ENCODE data around the gene CTTNBP2NL.
"Not testable (repeated sequence)": the region's sequence is repeated elsewhere in the genome, so short reads cannot be mapped to it uniquely, and the experiment has no call there.

The CTTNBP2NL gene

DNA sequence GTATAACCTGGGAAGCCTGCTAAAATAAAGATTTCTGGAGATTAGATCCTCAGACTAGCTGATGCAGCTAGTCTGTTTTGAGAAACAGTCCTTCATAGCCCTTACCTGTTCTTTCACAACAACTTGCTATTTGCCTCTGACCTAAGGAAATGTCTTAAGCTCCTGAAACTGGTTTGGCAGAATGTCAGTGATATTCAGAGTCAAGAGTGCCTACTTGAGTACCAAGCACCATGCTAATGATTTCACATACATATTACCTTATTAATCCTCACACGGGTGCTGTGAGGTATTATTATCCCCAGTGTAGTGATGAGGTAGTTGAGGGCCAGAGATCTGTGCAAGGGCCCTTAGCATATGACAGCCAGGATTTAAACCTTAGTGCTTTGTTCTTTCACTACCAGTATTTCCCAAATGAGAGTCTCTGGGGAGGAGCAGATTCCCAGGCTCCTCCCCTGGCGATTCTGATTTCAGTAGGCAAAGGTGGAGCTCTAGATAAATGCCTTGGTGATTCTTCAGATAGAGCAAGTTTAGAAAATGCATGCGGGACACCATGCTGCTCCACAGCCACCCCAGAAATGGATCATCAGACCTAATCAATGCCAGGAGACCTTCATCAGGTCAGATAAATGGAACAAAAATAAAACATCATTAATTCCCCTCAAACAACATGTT is 65.3 kb downstream of the CTTNBP2NL start:
- no peak for DNase-seq (ENCODE audit: low spot score)

DNA sequence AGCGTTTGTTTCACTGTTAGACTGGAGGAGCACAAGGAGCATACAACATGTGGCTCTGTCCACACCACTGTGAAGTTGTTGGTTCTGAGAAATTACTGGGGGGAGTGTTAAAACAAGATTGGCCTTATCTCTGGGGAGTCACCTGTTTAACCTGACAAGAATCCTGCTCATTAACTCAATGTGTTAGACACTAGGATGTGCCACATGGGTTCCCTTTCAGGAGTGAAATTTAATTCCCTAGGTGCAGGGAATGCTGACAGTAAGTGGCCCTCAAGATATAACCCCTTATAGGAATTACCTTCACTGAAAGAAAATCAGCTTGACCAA is 66.9 kb downstream of the CTTNBP2NL start:
- no peak for DNase-seq (ENCODE audit: low spot score)

DNA sequence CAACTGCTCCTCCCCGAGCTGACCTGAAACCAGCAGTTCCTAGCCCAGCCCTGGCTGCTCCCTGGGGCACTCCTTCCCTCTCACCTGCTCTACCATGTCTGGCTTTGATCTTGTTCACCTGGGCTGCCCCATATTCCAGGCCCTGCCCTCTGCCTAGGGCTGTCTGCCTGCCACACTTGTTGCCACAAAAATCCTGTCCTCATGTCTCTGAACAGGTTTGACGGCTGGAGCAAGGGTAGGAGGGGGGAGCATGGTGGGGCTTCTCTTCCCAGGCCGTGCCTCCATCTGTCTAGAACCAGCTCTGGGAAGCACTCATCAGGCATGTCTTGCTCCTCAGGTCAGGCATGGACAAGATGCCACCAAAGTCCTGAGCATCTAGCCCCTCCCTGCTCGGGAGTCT is 68.5 kb downstream of the CTTNBP2NL start:
- no peak for DNase-seq (ENCODE audit: low spot score)

DNA sequence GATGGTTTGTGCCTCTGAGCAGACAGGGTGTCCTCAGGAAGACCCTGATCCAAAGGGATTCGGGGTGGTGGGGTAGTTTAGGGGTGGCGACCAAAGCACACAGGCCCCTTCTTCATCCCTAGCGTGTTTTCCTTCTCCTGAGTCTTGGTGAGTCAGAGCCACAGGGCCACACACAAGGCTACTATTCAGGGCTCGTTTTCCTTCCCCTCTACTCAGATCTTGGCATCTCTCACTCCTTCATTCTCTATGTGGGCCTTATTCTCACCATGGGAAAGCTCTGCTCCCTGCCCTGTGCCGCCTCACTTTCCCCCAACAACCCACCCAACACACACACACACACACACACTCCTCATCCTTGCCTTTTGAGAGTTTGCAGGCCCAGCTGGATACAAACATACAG is 69.1 kb downstream of the CTTNBP2NL start:
- DNase-seq (ENCODE audit: low spot score) = peak; percentile 16

DNA sequence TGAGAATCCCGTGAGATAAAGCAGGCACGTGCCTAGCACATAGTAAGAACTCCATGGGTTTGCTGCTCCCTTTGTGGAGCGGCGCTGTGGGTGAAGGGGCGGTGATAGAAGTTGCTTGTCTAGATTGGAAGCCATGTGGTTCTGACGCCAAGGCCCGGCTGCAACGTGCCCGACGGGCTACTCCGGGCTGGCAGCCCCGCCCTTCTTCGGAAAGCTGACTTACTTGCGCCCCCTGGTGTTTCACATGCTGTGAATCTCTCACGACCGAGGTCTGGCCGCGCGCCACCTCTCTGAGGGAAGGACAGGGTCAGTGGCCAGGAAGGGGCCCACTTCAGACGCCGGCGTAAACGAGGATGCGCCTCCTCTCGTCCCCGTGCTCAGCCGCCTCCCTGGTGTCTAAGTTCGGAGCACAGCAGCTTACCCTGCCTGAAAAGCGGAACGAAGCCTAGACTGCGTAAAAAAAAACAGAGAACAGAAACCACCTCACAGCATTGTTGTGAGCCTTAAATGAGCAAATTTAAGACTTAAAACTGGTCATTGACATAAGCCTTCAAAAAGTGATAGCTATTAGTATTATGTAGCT is 70.2 kb downstream of the CTTNBP2NL start:
- peak; percentile 94 for DNase-seq (ENCODE audit: low spot score)

DNA sequence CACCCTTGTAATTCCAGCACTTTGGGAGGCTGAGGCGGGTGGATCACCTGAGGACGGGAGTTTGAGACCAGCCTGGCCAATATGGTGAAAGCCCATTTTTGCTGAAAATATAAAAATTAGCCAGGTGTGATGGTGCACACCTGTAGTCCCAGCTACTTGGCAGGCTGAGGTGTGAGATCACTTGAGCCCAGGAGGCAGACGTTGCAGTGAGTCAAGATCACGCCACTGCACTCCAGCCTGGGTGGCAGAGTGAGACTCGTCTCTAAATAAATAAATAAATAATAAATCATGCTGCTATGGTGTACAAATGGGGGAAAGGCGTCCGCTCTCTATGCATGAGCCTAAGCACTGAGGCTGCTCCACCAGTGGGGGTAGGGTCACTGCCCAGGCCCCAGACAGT is 74.3 kb downstream of the CTTNBP2NL start:
- not testable (repeated sequence) for DNase-seq (ENCODE audit: low spot score)

DNA sequence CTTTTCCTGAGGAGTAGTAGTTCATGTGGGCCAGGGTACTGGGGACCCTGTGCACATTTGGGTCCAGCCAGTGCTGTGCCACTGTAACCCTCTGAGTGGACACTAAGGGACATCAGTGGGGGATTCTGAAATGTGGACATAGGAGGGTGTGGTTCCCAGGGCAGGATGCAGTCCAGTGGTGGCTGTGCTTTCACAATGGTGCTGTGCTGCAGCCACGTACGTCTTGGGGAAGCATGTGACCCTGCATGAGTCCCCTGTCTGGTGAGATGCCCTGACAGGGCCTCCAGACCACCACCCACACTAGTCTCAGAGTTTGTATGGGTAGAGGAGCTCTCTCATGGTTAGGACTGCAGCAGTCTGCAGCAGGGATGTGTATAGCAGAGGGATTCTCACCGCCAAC is 75.0 kb downstream of the CTTNBP2NL start:
- no peak for DNase-seq (ENCODE audit: low spot score)

DNA sequence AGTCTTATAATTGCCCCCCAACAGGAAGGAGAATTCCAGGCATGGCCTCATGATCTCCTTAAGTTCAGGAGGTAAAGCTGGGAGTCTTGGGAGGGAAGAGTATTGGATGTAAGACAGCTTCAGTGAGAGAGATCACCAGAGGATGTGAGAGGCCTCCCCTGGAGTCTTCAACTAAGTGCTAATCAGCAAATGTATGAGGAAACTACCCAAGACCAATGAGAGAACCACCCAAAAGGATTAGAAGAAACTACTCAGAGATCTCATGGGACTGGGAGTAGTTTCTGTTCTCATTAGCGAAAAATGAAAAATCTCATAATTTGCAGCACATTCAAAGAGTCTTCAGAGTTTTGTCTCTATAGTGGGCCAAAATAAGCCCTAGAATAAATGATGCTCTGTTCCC is 76.1 kb downstream of the CTTNBP2NL start:
- no peak for DNase-seq (ENCODE audit: low spot score)

DNA sequence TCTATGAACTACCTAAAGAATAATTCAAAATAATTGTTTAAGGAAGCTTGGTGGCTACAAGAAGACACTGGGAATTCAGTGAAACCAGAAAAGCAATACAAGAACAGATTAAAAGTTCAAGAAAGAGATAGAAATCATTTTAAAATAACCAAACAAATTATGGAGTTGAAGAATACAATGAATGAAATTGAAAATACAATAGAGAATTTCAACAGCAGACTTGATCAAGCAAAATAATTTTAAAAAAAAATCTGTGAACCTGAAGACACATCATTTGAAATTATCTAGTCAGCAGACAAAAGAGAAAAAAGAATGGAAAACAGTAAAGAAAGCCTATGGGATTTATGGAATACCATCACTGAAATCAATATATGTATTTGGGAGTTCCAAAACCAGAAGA is 81.5 kb downstream of the CTTNBP2NL start:
- no peak for DNase-seq (ENCODE audit: low spot score)

DNA sequence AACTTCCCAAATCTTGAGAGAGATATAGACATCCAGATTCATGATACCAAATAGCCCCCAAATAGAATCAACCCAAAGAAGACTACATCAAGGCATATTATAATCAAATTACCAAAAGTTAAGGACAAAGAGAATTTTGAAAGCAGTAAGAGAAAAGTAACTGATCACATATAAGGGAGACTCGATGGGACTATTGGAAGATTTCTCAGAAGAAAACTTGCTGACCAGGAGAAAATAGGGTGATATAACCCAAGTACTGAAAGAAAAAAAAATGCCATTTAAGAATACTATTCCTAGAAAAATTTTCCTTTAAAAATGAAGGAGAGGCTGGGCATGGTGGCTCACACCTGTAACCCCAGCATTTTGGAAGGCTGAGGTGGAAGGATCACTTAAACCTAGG is 82.3 kb downstream of the CTTNBP2NL start:
- no peak for DNase-seq (ENCODE audit: low spot score)

DNA sequence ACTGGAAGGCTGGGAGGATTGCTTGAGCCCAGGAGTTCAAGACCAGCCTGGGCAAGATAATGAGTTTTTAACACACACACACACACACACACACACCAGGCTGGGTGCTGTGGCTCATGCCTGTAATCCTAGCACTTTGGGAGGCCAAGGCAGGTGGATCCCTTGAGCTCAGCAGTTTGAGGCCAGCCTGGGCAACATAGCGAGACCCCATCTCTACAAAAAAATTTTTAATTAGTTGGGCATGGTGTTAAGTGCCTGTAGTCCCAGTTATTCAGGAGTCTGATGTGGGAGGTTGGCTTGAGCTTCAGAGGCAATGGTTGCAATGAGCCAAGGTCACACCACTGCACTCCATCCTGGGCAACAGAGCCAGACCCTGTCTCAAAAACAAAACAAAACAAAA is 90.0 kb downstream of the CTTNBP2NL start:
- DNase-seq (ENCODE audit: low spot score) = not testable (repeated sequence)

DNA sequence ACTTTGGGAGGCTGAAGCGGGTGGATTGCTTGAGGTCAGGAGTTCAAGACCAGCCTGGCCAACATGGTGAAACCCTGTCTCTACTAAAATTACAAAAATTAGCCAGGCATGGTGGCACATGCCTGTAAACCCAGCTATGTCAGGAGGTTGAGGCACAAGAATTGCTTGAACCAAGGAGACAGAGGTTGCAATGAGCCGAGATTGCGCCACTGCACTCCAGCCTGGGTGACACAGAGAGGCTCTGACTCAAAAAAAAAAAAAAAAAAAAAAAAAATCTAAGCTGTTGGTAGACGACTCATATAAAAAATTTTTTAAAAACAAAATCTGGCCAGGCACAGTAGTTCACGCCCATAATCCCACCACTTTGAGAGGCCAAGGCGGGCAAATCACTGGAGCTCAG is 91.7 kb downstream of the CTTNBP2NL start:
- not testable (repeated sequence) for DNase-seq (ENCODE audit: low spot score)

DNA sequence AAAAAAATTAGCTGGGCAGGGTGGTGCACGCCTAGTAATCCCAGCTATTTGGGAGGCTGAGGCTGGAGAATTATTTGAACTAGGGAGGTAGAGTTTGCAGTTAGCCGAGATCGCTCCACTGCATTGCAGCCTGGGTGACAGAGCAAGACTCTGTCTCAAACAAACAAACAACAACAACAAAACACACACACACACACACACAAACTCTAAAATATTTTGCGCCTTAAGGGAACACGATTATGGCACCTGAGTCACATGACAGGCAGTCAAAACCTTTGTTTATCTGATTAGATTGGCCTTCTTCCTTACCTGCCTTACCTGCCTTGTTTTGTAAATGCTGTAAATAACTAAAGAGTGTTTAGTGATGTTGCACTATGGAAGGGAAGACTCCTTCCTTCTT is 92.1 kb downstream of the CTTNBP2NL start:
- no peak for DNase-seq (ENCODE audit: low spot score)

DNA sequence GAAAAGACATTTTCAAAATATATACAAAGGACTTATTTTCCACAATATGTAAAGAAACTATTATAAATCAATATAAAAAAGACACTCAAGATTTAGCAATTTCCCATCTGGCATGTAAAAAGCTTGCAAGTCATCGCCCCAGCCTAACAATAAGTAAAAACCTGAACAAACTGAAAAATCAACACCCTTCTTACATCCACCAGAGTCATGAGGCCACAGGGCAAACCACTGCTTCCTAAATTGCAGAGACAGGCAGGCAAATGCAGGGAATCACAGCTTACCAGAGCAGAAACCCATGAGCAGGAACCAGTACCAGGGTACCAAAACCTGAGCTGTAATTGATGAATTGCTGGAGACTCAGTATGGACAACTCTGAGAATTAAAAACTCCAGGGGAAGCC is 96.1 kb downstream of the CTTNBP2NL start:
- DNase-seq (ENCODE audit: low spot score) = no peak

DNA sequence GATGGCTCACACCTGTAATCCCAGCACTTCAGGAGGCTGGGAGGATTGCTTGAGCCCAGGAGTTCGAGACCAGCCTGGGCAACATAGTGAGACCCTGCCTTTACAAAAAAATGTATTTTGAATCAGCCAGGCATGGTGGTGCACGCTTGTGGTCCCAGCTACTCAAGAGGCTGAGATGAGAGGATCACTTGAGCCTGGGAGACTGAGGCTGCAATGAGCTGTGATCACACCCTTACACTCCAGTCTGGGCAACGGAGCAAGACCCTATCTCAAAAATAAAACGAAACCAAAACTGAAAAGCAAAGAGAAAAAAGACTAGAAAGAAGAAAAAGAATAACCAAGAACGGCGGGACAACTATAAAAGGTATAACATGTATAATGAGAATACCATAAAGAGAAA is 97.3 kb downstream of the CTTNBP2NL start:
- no peak for DNase-seq (ENCODE audit: low spot score)

DNA sequence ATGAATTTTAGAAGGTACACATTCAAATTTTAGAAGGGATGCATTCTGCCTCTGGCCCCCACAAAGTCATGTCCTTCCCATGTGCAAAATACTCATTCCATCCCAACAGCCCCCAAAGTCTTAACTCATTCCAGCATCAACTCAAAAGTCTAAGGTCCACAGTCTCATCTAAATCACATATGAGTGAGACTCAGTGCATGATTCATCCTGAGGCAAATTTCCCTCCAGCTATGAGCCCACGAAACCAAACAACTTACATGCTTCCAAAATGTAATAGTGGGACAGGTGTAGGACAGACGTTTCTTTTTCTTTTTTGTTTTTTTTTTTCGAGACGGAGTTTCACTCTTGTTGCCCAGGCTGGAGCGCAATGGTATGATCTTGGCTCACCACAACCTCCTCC is 100.3 kb downstream of the CTTNBP2NL start:
- no peak for DNase-seq (ENCODE audit: low spot score)

DNA sequence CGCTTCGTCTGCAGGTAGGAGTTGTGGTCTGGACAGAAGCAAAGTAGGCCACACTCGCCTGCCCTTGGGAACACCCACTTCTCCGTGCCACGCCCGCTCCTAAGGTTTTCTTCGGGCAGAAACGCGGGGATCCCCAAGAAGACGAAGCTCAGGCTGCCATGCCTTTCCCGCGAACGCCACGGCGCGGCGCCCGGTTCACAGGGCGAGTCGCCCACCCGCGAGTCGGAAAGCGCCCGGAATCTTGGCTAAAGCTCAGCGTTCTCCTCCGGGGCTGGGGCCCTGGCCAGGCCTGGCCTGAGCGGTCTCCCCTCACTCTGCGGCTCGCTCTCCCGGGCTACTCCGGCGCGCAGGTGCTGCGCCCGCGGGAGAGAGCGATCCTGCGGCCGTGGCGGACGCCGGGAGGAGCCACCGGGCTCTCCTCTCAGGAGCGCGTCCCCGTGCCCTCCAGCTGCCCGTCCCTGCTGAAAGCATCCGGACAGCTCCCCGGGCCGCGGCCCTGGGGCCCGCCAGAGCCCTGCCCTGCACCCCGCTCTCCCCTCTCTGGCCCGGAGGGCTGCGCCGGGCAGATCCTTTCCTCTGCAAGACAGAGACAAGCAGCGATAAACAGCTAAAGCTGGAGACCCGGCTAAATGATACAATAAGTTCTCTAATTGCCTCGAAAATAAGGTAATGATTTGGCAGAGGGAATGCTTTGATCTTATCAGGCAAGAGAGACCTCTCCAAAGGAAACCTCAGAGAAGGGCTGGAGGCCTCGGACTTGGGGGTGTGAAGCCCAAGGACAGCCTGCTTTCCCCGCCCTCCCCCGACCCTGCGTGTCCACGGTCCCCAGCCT is 106.0 kb downstream of the CTTNBP2NL start:
- DNase-seq (ENCODE audit: low spot score) = peak; percentile 62

DNA sequence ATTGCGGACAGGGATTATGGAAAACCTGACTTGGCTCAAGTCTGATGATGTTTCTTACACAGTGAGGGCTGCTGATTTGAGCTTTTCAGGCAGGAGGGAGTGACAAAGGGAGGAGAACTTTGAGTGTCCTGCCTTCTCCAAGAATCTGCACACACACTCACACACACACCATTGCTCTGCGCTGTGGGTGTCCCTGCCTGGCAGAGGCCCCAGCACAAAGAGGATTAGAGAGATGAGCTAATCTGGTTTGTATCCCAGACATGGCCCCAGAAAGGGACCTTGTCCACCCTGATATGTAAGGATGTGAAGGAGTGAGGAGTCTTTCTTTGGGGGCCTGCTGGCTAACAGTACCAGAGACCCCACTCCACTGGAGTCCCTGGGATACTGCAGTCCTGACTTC is 106.8 kb downstream of the CTTNBP2NL start:
- DNase-seq (ENCODE audit: low spot score) = no peak

DNA sequence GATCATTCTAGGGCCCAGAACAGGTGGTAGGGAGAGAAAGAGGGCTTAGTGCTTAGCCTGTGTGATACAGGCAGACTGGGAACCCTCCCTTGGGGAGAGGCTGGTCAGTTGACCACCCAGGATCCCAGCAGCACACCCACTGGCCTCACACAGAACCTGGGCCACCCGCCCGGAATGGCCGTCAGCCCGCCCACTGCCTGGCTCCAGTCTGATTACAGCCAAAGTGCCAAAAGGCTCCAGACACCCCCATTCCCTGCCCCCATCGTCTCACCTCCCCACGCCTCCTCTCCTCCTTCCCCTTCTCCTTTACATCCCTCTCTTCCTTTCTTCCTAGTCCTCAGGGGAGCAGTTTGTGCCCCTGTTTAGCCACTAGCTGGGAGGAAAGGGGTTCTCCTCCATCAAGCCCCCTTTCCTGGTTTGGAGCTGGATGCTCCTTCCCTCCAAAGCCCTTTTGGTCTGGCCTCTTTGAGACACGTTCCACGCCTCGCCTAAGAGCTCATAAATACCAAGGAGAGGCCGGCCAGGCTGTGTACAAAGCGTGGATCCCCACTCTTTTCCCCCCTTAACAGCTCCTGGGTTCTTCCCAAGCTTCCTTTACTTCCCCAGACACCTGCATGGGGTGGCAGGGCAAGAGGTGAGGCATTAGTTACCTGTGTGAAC is 108.1 kb downstream of the CTTNBP2NL start:
- no peak for DNase-seq (ENCODE audit: low spot score)

DNA sequence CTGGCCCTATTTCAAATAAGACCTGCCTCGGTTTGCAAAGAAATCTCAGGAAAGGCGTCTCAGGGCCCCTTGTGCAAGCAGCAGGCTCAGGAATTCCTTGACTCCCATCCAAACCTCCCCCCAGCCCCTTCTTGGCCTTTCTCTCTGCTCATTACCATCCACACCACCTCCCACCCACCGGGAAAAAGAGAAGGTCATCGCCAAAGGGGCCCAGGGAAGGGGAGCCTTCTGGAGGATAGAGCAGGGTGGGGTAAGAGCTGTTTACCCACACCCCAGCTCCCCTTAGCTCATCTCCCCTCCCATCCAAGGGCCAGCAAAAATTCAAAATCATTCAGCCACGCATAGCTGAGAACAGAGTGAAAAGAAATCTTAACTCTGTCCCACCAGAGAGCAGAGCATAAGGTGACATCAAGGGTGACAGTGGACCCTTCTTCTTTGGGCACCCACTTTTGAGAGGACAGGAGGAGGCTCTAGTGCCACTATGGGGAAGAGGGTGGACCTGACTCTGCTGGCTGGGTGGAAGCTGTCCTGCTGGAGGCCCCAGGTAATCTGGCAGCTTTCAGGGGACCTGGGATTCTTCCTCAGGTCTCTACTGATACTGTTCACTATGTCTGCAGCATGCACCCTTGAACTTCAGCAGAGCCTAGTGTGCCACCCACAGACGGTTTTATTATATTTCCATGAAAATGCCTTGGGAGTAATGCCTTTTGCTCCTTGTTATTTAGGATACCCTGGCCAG is 108.8 kb downstream of the CTTNBP2NL start:
- no peak for DNase-seq (ENCODE audit: low spot score)

DNA sequence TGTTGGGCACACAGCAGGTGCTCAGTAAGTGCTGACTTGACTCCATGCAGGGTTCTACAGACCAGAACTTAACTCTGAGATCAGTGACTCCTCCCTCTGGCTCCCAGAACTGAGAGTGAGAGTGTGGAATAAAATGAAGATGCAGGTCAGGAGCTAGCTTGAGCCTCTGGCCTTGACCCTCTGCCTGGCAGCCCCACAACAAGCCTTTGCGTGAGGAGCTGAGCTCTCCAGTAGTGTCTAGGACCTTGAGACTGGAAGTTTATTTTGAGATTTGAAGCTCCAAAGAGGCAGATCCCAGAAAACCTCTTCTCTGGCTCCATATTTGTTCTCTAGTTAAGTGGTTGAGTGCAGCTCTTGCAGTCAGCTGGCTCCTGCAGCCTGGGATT is 109.4 kb downstream of the CTTNBP2NL start:
- DNase-seq (ENCODE audit: low spot score) = no peak

DNA sequence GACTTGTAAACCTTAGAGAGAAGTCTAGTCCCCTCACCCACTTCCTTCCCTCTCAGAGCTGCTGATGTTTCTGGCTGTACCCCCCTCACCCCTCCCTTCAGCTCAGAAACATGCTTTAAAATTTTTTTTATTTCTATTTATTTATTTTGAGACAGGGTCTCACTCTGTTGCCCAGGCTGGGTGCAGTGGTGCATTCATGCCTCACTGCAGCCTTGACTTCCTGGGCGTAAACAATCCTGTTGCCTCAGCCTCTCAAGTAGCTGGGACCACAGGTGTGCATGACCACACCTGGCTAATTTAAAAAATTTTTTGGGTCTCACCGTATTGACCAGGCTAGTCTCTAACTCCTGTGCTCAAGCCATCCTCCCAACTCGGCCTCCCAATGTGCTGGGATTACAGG is 109.9 kb downstream of the CTTNBP2NL start:
- no peak for DNase-seq (ENCODE audit: low spot score)
